Measurements from ENCODE around the gene NAGK. TPM values are rescaled to one million over a fixed set of nuclear protein-coding genes. Genes with fewer than 3 reads are reported as not detected.
"Not testable (repeated sequence)": the region's sequence is repeated elsewhere in the genome, so short reads cannot be mapped to it uniquely, and the experiment has no call there.

The NAGK gene
- total RNA-seq, result 35.0 TPM

DNA sequence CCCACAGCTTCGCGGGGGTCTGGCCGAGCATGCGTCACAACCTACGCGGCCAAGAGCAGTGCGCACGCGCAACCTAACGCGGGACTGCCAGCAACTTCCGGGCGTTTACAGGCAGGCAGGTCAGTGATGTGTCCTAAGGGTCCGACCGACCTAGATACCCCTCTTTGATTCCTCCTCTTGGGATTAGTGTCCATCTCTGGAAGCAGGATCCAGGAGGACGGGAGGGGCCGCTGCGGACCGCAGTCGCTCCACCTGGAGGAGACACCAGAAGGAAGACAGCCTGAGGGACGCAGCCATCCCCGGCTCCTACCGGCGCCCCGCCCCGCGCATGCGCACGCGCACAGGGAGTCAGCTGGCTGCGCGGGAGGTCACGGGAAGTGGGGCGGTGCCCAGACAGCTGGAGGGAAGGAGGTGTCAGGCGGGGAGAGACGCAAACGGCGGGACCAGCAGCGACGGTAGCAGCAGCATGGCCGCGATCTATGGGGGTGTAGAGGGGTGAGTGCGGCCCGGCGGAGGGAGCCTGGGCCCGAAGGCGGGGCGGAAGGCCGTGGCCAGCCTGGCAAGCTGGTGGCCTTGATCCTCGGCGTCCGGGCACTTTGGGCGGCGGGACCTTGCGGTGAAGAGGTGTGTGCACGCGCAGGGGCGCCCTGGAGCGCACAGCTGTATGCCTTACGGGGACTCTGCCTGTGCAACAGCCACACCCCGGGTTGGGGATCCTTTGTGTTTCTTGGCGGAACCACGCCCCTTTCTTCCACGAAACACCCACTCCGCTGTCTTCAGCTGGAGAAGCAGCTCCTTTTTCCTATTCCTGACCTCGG lies at the start of gene NAGK:
Gene NAGK (plus strand): TSS at position 431 of the 818 bp plus-strand sequence. CDS start 36 bp downstream, at position 467.
- Histone ChIP-seq H3K36me3 (ENCODE audit: control insufficient read depth in 3 of 3, insufficient read depth in 3 of 3, low read length in 3 of 3) (peaks cover 10 to 19% (median 17%) of the 10 kb centered on the region in 3 donors), H3K9me3 (ENCODE audit: control insufficient read depth in 3 of 3, low read length in 3 of 3) (no peaks in the 10 kb centered on the region), H3K4me1 (ENCODE audit: control insufficient read depth in 3 of 3, insufficient read depth in 3 of 3, low read length in 3 of 3) (peaks cover 14 to 36% (median 31%) of the 10 kb centered on the region in 3 donors), H3K4me3 (ENCODE audit: low read length in 3 of 3) (peak within 1 kb of the TSS; percentile 94 to 100 (median 97)), H3K9ac (ENCODE audit: low read depth in 1 of 3, low read length in 3 of 3) (peak within 1 kb of the TSS; percentile 97 to 99 (median 98)), H3K27me3 (ENCODE audit: control insufficient read depth in 3 of 3, insufficient read depth in 3 of 3, low read length in 3 of 3) (no peaks in the 10 kb centered on the region), H3K27ac (ENCODE audit: low read depth, low read length) (peak within 1 kb of the TSS; percentile 97)

DNA sequence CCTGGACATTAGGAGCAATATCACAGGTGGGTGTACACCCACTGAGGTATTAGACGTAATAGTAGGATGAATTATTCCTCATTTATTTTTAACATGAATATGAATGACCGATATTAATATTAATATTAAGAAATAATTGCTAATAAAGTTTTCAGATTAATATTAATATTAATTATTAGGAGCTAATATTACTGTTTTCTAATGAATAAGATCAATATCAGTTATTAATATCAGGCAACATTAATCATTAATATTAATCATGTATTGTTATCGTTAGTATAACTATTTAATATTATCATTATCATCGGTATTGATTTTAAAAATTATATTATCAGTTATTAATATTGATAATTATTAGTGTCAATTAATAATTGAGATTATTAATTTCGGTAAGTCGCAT lies 48.5 kb upstream of the NAGK start:
- H3K27me3 ChIP-seq (ENCODE audit: control insufficient read depth in 3 of 3, insufficient read depth in 3 of 3, low read length in 3 of 3); H3K4me1 ChIP-seq (ENCODE audit: control insufficient read depth in 3 of 3, insufficient read depth in 3 of 3, low read length in 3 of 3); H3K4me3 ChIP-seq (ENCODE audit: low read length in 3 of 3); H3K36me3 ChIP-seq (ENCODE audit: control insufficient read depth in 3 of 3, insufficient read depth in 3 of 3, low read length in 3 of 3); H3K9me3 ChIP-seq (ENCODE audit: control insufficient read depth in 3 of 3, low read length in 3 of 3); H3K27ac ChIP-seq (ENCODE audit: low read depth, low read length); H3K9ac ChIP-seq (ENCODE audit: low read depth in 1 of 3, low read length in 3 of 3): not testable (repeated sequence)

DNA sequence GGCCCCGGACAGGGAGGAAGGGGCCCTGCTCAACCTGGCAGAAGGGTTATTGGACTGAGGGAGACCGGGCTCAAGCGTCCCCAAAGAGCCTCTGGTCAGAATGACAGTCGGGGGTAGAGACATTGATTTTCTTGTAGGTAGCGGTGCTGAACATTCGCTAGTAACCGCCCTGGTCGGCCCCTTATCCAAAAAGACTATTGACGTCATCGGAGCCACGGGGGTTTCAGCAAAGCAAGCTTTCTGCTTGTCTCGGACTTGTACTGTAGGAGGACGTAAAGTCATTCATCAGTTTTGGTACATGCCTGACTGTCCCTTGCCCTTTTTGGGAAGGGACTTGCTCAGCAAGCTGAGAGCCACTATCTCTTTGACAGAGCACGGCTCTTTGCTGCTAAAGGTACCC lies 47.1 kb upstream of the NAGK start:
- H3K4me3 ChIP-seq (ENCODE audit: low read length in 3 of 3); H3K27me3 ChIP-seq (ENCODE audit: control insufficient read depth in 3 of 3, insufficient read depth in 3 of 3, low read length in 3 of 3); H3K36me3 ChIP-seq (ENCODE audit: control insufficient read depth in 3 of 3, insufficient read depth in 3 of 3, low read length in 3 of 3); H3K4me1 ChIP-seq (ENCODE audit: control insufficient read depth in 3 of 3, insufficient read depth in 3 of 3, low read length in 3 of 3); H3K27ac ChIP-seq (ENCODE audit: low read depth, low read length); H3K9ac ChIP-seq (ENCODE audit: low read depth in 1 of 3, low read length in 3 of 3); H3K9me3 ChIP-seq (ENCODE audit: control insufficient read depth in 3 of 3, low read length in 3 of 3): not testable (repeated sequence)

DNA sequence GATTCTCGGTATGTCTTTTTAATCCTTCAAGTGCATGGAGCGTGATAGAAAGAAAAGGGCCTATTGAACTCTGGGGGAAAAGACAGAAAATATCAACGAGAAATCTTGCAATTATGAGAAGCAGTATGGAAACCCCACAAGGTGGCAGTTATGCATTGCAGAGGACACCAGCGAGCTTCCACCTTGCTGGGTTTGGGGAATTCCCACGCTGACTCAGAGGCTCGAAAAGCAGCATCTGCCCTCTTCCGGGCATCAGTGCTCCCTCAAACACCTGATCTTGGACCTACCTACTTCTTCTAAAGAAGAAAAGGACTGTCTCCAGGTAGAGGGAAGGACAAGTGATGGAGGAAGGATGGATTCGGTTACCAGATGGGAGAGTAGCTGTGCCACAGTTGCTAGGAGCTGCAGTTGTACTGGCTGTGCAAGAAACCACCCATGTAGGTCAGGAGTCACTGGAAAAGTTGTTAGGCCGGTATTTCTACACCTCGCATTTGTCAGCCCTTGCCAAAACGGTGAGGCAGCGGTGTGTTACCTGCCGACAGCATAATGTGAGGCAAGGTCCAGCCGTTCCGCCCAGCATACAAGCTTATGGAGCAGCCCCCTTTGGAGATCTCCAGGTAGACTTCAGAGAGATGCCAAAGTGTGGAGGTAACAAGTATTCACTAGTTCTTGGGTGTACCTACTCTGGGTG lies 44.8 kb upstream of the NAGK start:
- H3K36me3 ChIP-seq (ENCODE audit: control insufficient read depth in 3 of 3, insufficient read depth in 3 of 3, low read length in 3 of 3); H3K27ac ChIP-seq (ENCODE audit: low read depth, low read length); H3K27me3 ChIP-seq (ENCODE audit: control insufficient read depth in 3 of 3, insufficient read depth in 3 of 3, low read length in 3 of 3); H3K4me3 ChIP-seq (ENCODE audit: low read length in 3 of 3); H3K9ac ChIP-seq (ENCODE audit: low read depth in 1 of 3, low read length in 3 of 3); H3K9me3 ChIP-seq (ENCODE audit: control insufficient read depth in 3 of 3, low read length in 3 of 3); H3K4me1 ChIP-seq (ENCODE audit: control insufficient read depth in 3 of 3, insufficient read depth in 3 of 3, low read length in 3 of 3): not testable (repeated sequence)

DNA sequence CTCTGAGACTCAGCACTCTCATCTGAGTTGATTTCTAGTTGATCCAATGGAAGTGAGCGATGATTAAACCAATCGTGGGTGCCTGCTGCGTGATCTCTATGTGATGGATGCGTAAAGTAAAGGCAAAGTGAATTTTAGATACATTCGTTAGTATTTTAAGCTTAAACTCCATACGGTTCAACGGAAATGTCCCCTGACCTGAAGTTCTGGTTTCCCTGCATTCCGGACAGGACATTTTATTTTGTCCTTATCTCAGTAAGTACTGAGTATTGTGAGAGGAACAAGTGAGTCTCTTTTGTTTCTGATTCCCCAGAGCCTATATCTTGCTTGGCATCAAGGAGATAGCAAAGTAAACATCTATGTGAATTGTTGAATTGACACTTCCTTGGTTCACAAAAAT lies 32.2 kb upstream of the NAGK start:
- H3K27me3 ChIP-seq (ENCODE audit: control insufficient read depth in 3 of 3, insufficient read depth in 3 of 3, low read length in 3 of 3); H3K9me3 ChIP-seq (ENCODE audit: control insufficient read depth in 3 of 3, low read length in 3 of 3); H3K4me1 ChIP-seq (ENCODE audit: control insufficient read depth in 3 of 3, insufficient read depth in 3 of 3, low read length in 3 of 3); H3K36me3 ChIP-seq (ENCODE audit: control insufficient read depth in 3 of 3, insufficient read depth in 3 of 3, low read length in 3 of 3); H3K27ac ChIP-seq (ENCODE audit: low read depth, low read length); H3K9ac ChIP-seq (ENCODE audit: low read depth in 1 of 3, low read length in 3 of 3); H3K4me3 ChIP-seq (ENCODE audit: low read length in 3 of 3): not testable (repeated sequence)

DNA sequence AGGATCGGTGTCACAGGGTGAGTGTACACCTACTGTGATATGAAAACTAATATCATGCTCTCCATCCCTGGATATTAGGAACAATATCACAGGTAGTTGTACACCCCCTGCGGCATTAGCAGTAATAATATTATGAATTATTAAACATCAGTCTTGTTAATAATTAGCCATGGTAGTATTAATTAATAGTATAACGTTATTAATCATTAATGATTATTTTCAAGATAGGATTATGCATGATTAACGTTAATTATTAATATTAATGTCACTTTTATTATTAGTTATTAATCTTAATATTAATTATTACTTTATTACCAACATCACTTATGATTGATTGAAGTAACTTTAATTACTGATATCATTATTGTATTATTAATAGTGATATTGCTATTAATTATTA lies 26.2 kb upstream of the NAGK start:
- Histone ChIP-seq H3K27ac (ENCODE audit: low read depth, low read length) (no peak overlapping the region), H3K4me3 (ENCODE audit: low read length in 3 of 3) (no peak overlapping the region), H3K9ac (ENCODE audit: low read depth in 1 of 3, low read length in 3 of 3) (no peak overlapping the region), H3K9me3 (ENCODE audit: control insufficient read depth in 3 of 3, low read length in 3 of 3) (no peaks in the 10 kb centered on the region), H3K4me1 (ENCODE audit: control insufficient read depth in 3 of 3, insufficient read depth in 3 of 3, low read length in 3 of 3) (no peaks in the 10 kb centered on the region), H3K27me3 (ENCODE audit: control insufficient read depth in 3 of 3, insufficient read depth in 3 of 3, low read length in 3 of 3) (peaks cover 0 to 9% (median 4%) of the 10 kb centered on the region in 3 donors), H3K36me3 (ENCODE audit: control insufficient read depth in 3 of 3, insufficient read depth in 3 of 3, low read length in 3 of 3) (no peaks in the 10 kb centered on the region)

DNA sequence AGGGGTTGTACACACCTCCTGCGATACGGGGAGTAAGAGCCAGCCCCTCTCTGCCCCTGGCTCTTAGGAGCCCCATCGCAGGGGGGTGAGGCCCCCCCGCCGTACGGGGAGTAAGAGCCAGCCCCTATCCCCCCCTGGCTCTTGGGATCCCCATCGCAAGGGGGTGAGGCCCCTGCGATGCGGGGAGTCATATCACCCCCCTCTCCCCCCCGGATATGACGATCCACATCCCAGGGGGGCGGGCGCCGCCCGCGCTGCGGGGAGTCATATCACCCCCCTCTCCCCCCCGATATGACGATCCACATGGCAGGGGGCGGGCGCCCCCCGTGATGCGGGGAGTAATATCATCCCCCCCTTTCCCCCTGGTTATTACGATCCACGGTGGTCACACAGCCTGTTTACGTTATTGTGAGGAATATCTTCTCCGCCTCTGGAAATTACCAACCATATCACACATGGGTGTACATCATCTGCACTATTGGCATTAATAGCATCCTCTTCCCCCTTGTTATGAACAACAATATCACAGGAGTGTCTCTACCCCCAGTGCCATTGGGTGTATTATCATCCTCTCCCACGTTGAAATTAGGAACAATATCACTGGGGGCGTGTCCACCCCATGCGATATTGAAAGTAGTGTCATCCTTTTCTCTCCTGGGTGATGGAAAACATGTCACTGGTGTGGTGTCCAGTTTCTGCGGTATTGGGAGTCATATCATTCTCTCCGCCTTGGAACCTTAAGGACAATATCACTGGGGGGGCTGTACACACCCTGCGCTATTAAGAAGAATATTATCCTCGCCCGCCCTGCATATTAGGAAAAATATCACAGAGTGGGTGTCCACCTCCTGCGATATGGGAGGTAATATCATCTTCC lies 24.7 kb upstream of the NAGK start:
- H3K9me3 ChIP-seq (ENCODE audit: control insufficient read depth in 3 of 3, low read length in 3 of 3), result no peaks in the 10 kb centered on the region
- H3K36me3 ChIP-seq (ENCODE audit: control insufficient read depth in 3 of 3, insufficient read depth in 3 of 3, low read length in 3 of 3), result no peaks in the 10 kb centered on the region
- H3K9ac ChIP-seq (ENCODE audit: low read depth in 1 of 3, low read length in 3 of 3), result no peak overlapping the region
- H3K4me3 ChIP-seq (ENCODE audit: low read length in 3 of 3), result no peak overlapping the region
- H3K4me1 ChIP-seq (ENCODE audit: control insufficient read depth in 3 of 3, insufficient read depth in 3 of 3, low read length in 3 of 3), result no peaks in the 10 kb centered on the region
- no peak overlapping the region for H3K27ac ChIP-seq (ENCODE audit: low read depth, low read length)
- peaks cover 0 to 9% (median 4%) of the 10 kb centered on the region in 3 donors for H3K27me3 ChIP-seq (ENCODE audit: control insufficient read depth in 3 of 3, insufficient read depth in 3 of 3, low read length in 3 of 3)

DNA sequence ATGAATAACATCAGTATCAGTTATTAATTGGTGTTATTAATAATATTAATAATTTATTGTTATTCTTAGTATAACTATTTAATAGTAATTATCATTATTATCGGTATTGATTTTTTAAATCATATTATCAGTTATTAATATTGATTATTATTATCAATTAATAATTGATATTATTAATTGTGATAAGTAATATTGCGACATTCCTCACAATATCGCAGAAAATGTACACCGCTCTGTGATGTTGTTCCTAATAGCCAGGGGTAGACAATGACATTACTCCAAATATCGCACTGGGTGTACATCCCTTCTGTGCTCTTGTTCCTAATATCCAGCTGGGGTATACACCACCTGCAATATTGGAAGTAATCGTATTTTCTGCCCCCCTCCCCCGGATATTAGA lies 23.3 kb upstream of the NAGK start:
- Histone ChIP-seq H3K4me1 (ENCODE audit: control insufficient read depth in 3 of 3, insufficient read depth in 3 of 3, low read length in 3 of 3) (no peaks in the 10 kb centered on the region), H3K36me3 (ENCODE audit: control insufficient read depth in 3 of 3, insufficient read depth in 3 of 3, low read length in 3 of 3) (no peaks in the 10 kb centered on the region), H3K27me3 (ENCODE audit: control insufficient read depth in 3 of 3, insufficient read depth in 3 of 3, low read length in 3 of 3) (peaks cover 0 to 9% (median 4%) of the 10 kb centered on the region in 3 donors), H3K9me3 (ENCODE audit: control insufficient read depth in 3 of 3, low read length in 3 of 3) (no peaks in the 10 kb centered on the region), H3K4me3 (ENCODE audit: low read length in 3 of 3) (no peak overlapping the region), H3K27ac (ENCODE audit: low read depth, low read length) (no peak overlapping the region), H3K9ac (ENCODE audit: low read depth in 1 of 3, low read length in 3 of 3) (no peak overlapping the region)

DNA sequence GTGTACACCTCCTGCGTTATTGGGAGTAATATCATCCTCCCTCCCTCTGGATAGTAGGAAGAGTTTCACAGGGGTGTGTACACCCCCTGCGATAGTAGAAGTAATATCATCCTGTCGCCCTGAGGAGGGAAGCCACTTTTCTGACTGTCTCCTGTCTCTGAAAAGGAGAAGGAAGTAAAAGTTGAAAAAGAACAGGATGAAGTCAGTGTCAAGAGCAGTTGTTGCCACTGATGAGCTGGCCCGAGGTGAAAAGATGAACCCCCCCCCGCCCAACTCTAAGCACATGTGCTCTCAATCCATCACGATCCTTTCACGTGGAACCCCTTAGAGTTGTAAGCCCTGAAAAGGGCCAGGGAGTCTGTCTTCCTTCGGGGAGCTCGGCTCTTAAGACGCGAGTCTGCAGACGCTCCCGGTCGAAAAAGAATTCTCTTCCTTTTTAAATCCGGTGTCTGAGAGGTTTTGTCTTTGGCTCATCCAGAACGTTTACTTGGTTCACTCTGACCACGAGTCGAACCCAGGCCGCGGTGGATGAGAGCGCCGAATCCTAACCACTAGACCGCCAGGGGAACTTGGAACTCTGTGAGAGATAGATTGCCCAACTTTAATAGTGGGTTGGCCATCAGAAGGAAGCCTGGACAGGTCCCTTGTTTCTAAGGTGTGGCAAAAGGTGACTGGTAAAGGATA lies 22.4 kb upstream of the NAGK start:
- Histone ChIP-seq H3K36me3 (ENCODE audit: control insufficient read depth in 3 of 3, insufficient read depth in 3 of 3, low read length in 3 of 3) (no peaks in the 10 kb centered on the region), H3K27ac (ENCODE audit: low read depth, low read length) (no peak overlapping the region), H3K9ac (ENCODE audit: low read depth in 1 of 3, low read length in 3 of 3) (no peak overlapping the region), H3K9me3 (ENCODE audit: control insufficient read depth in 3 of 3, low read length in 3 of 3) (no peaks in the 10 kb centered on the region), H3K4me3 (ENCODE audit: low read length in 3 of 3) (no peak overlapping the region), H3K4me1 (ENCODE audit: control insufficient read depth in 3 of 3, insufficient read depth in 3 of 3, low read length in 3 of 3) (no peaks in the 10 kb centered on the region), H3K27me3 (ENCODE audit: control insufficient read depth in 3 of 3, insufficient read depth in 3 of 3, low read length in 3 of 3) (peaks cover 0 to 9% (median 4%) of the 10 kb centered on the region in 3 donors)
